HepG2 (cell line): ENCODE data around the gene WDR7. TPM values are rescaled to one million over a fixed set of nuclear protein-coding genes. Genes with fewer than 3 reads are reported as not detected.

Experiments
- ATAC-seq: fragments of 200-7000 bp; cut with Tn5 transposase; 3 replicates; pipeline ENCODE4 v1.9.1; 2020; ENCODE audit warnings: mild to moderate bottlenecking, moderate library complexity
- BruUV-seq: library from RNA; stranded (reverse); fragments of 400-500 nt; replicated peaks from 2 replicates; lab custom pipeline; 2021; lab: Mats Ljungman, UMichigan
- CTCF ChIA-PET: fragments of 300-600 bp; formaldehyde crosslinking; extraction: SDS; loops from one replicate; lab custom pipeline; 2021; ENCODE audit warnings: low total read pairs, inconsistent platforms, low intra/inter-chr PET ratio; lab: Yijun Ruan, JAX
- POLR2A ChIA-PET: fragments of 350-600 bp; sonication (Branson Sonifier 250); formaldehyde crosslinking; loops from one replicate; lab custom pipeline; 2020; ENCODE audit warnings: antibody characterized with exemption, inconsistent platforms; lab: Yijun Ruan, JAX
- DNase-seq: peaks from one replicate; pipeline ENCODE4 v3.0.0-alpha.2; 2015; ENCODE audit warnings: low spot score
- FAIRE-seq: peaks from 3 replicates; lab custom pipeline; 2011; peaks lifted over from hg19 to GRCh38; lab: Jason Lieb, UNC
- H2AFZ ChIP-seq: one replicate; pipeline ENCODE4 v1.6.1; 2011; ENCODE audit warnings: low read length, inconsistent platforms
- H3K27ac ChIP-seq: fragments of 300-600 bp; 3 replicates; pipeline ENCODE4 v1.8.0; 2011; ENCODE audit warnings: mixed run types, mild to moderate bottlenecking, mixed read lengths, low read length, inconsistent platforms; ENCODE audit not compliant: insufficient read depth; ENCODE audit errors: extremely low read length
- H3K27me3 ChIP-seq, 2 experiments: fragments of 200-600 bp in 1 of 2; 2 replicates in 1 of 2; 3 replicates in 1 of 2; pipeline versions ENCODE4 v1.6.0 to v1.8.0; 2011; ENCODE audit warnings: low read length in 2 of 2, mild to moderate bottlenecking in 2 of 2, moderate library complexity in 2 of 2, inconsistent platforms in 1 of 2; ENCODE audit not compliant: insufficient read depth in 2 of 2, control insufficient read depth in 1 of 2
- H3K36me3 ChIP-seq, 2 experiments: fragments of 200-600 bp in 1 of 2; replicated peaks in 1 of 2; 2 replicates in 1 of 2; 3 replicates in 1 of 2; pipeline versions ENCODE4 v1.5.1 to v1.8.0; 2011; ENCODE audit warnings: low read length in 2 of 2, inconsistent platforms in 1 of 2; ENCODE audit not compliant: insufficient read depth in 2 of 2, control insufficient read depth in 1 of 2
- H3K4me1 ChIP-seq: 2 replicates; pipeline ENCODE4 v1.5.1; 2012; ENCODE audit warnings: low read length, inconsistent platforms; ENCODE audit not compliant: insufficient read depth
- H3K4me2 ChIP-seq: 2 replicates; pipeline ENCODE4 v1.6.0; 2011; ENCODE audit warnings: low read depth, low read length, inconsistent platforms
- H3K4me3 ChIP-seq, 3 experiments: fragments of 200-600 bp in 1 of 3; sonication (generic), shearing (Covaris generic) in 1 of 3; replicated peaks in 1 of 3; 2 replicates each; pipeline ENCODE4 v1.5.1; 2011 to 2016; ENCODE audit warnings: low read length in 3 of 3, inconsistent platforms in 2 of 3, low read depth in 2 of 3, mild to moderate bottlenecking in 2 of 3, control low read depth in 1 of 3, mixed read lengths in 1 of 3; ENCODE audit not compliant: insufficient read depth in 1 of 3
- H3K79me2 ChIP-seq: one replicate; pipeline ENCODE4 v1.6.1; 2011; ENCODE audit warnings: low read length, inconsistent platforms; ENCODE audit not compliant: insufficient read depth
- H3K9ac ChIP-seq: 2 replicates; pipeline ENCODE4 v1.6.0; 2011; ENCODE audit warnings: mild to moderate bottlenecking, low read depth, low read length, inconsistent platforms; ENCODE audit not compliant: insufficient read depth
- H3K9me3 ChIP-seq: 2 replicates; pipeline ENCODE4 v1.5.1; 2012; ENCODE audit warnings: mild to moderate bottlenecking, low read length
- H4K20me1 ChIP-seq: 2 replicates; pipeline ENCODE4 v1.6.0; 2011; ENCODE audit warnings: inconsistent platforms, mild to moderate bottlenecking, low read length, moderate library complexity; ENCODE audit not compliant: insufficient read depth
- NKX3-1 ChIP-seq: sonication (generic); formaldehyde crosslinking; IDR thresholded peaks from 2 replicates; pipeline ENCODE4 v1.5.0; 2020; ENCODE audit warnings: missing genetic modification reagents
- PAX8 ChIP-seq: sonication (generic); formaldehyde crosslinking; IDR thresholded peaks from 2 replicates; pipeline ENCODE4 v1.8.0; 2022; ENCODE audit warnings: mild to moderate bottlenecking, missing genetic modification reagents, borderline replicate concordance
- SATB2 ChIP-seq: sonication (generic); formaldehyde crosslinking; IDR thresholded peaks from 2 replicates; pipeline ENCODE4 v1.5.0; 2020; ENCODE audit warnings: missing genetic modification reagents
- YEATS2 ChIP-seq: sonication (generic); formaldehyde crosslinking; IDR thresholded peaks from 2 replicates; pipeline ENCODE4 v1.4.0; 2020; ENCODE audit warnings: missing genetic modification reagents, borderline replicate concordance
- ZEB1 ChIP-seq: IDR thresholded peaks from 2 replicates; pipeline ENCODE4 v1.6.1; 2012; ENCODE audit warnings: mild to moderate bottlenecking, low read depth, inconsistent platforms; ENCODE audit not compliant: insufficient replicate concordance
- ZNF101 ChIP-seq: sonication (generic); formaldehyde crosslinking; IDR thresholded peaks from 2 replicates; pipeline ENCODE4 v1.4.0; 2020; ENCODE audit warnings: mild to moderate bottlenecking, low read depth, missing genetic modification reagents, borderline replicate concordance
- ZNF841 ChIP-seq: sonication (generic); formaldehyde crosslinking; IDR thresholded peaks from 2 replicates; pipeline ENCODE4 v1.8.1; 2023; ENCODE audit warnings: missing genetic modification reagents, borderline replicate concordance
- WGBS: methylation state at CpG from one replicate; pipeline ENCODE4 v1.1.6; 2017; ENCODE audit warnings: low lambda C conversion rate; 5-methylcytosine and 5-hydroxymethylcytosine counted together
- in situ Hi-C: cut with HindIII; loops from 2 replicates; pipeline ENCODE4 v1.10.0; 2017; ENCODE audit warnings: low pct_unique_long_range_greater_than_20kb; ENCODE audit not compliant: extremely low pct_ligation_motif_present
- intact Hi-C: fragments of 100-400 bp; cut with micrococcal nuclease; formaldehyde crosslinking; loops from one replicate; pipeline ENCODE4 v1.10.0; 2022; ENCODE audit not compliant: unreplicated experiment
- polyA plus RNA-seq, 8 experiments: library from polyadenylated mRNA; depleted of rRNA in 3 of 8; stranded (reverse) in 7 of 8; unstranded in 1 of 8; fragments of >200 nt; fragmentation: Illumina TruSeq in 4 of 8; extraction: Trizol in 4 of 8; gene quantifications; 2 replicates each; pipeline versions ENCODE4 v1.2.1 to v1.2.3, GENCODE V29; 2011 to 2016; ENCODE audit warnings: low read depth in 4 of 8, missing spikeins in 1 of 8, mixed read lengths in 1 of 8; ENCODE audit not compliant: insufficient read depth in 1 of 8
- total RNA-seq, 5 experiments: library from RNA; depleted of rRNA; stranded (reverse); fragments of >200 nt; fragmentation: Illumina TruSeq; extraction: Trizol; gene quantifications; 2 replicates each; pipeline ENCODE4 v1.2.3, GENCODE V29; 2016; ENCODE audit warnings: low read depth in 1 of 5
- TF ChIP-seq, protein P1 (sequence below): sonication (generic); formaldehyde crosslinking; IDR thresholded peaks from 2 replicates; pipeline ENCODE4 v1.5.1; 2020; ENCODE audit warnings: mild to moderate bottlenecking, missing genetic modification reagents
- TF ChIP-seq, protein P2 (sequence below): sonication (generic); formaldehyde crosslinking; IDR thresholded peaks from 2 replicates; pipeline ENCODE4 v1.8.1; 2023; ENCODE audit warnings: mild to moderate bottlenecking, missing genetic modification reagents
- TF ChIP-seq, protein P3 (sequence below): IDR thresholded peaks from 2 replicates; pipeline ENCODE4 v1.6.1; 2016; ENCODE audit warnings: low read depth
- TF ChIP-seq, protein P4 (sequence below): sonication (generic); formaldehyde crosslinking; IDR thresholded peaks from 2 replicates; pipeline ENCODE4 v1.4.0; 2020; ENCODE audit warnings: missing genetic modification reagents
- TF ChIP-seq, protein P5 (sequence below): sonication (generic); formaldehyde crosslinking; IDR thresholded peaks from 2 replicates; pipeline ENCODE4 v1.5.1; 2020; ENCODE audit warnings: missing genetic modification reagents, mild to moderate bottlenecking, borderline replicate concordance

WDR7 gene
- total and polyA plus RNA-seq, 2 of the 13 experiments (the other 11 are each of a cell fraction or from before 2014, with no cell fraction given): 2.0 to 7.8 TPM

DNA sequence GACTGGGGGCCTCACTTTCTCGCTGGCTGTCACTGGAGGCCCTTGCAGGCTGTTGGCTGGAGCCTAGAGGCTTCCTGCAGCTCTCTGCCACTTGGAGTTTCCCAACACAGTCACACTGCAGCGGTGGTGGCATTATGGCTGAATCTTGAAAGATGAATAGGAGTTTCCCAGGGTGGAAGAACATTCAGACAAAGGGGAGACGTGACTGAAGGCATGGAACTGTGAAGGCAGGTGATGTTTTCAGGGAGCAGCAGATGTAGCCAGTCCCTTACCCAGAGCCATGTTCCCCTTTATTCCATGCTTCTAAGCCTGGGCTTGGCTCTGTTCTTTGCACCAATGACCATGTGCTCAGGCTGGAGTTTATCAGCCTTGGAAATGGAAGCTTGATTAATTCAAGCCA lies 389.0 kb downstream of the WDR7 start:
- Histone ChIP-seq H4K20me1 (no peaks in the 10 kb centered on the region), H2AFZ (no peak overlapping the region), H3K4me3 (no peak overlapping the region), H3K27ac (no peak overlapping the region), H3K36me3 (no peaks in the 10 kb centered on the region), H3K4me2 (no peak overlapping the region), H3K9me3 (no peaks in the 10 kb centered on the region), H3K27me3 (no peaks in the 10 kb centered on the region; a peak in 1 of 5 replicates), H3K79me2 (no peaks in the 10 kb centered on the region), H3K9ac (no peak overlapping the region), H3K4me1 (no peaks in the 10 kb centered on the region)
- in situ Hi-C loops (no loop called here), intact Hi-C loops (no loop called here)
- no TSS peak for BruUV-seq
- ChIA-PET CTCF (no interaction called here), POLR2A (no interaction called here)
- ATAC-seq: no peak
- WGBS: 0% methylated on average over 1 of the region's 3 CpGs
- no peak for DNase-seq
- FAIRE-seq: no peak
- TF ChIP-seq ZNF841 (CRISPR knock-in tag): no peak
- TF ChIP-seq ZNF101: no peak
- TF ChIP-seq, protein P1, sequence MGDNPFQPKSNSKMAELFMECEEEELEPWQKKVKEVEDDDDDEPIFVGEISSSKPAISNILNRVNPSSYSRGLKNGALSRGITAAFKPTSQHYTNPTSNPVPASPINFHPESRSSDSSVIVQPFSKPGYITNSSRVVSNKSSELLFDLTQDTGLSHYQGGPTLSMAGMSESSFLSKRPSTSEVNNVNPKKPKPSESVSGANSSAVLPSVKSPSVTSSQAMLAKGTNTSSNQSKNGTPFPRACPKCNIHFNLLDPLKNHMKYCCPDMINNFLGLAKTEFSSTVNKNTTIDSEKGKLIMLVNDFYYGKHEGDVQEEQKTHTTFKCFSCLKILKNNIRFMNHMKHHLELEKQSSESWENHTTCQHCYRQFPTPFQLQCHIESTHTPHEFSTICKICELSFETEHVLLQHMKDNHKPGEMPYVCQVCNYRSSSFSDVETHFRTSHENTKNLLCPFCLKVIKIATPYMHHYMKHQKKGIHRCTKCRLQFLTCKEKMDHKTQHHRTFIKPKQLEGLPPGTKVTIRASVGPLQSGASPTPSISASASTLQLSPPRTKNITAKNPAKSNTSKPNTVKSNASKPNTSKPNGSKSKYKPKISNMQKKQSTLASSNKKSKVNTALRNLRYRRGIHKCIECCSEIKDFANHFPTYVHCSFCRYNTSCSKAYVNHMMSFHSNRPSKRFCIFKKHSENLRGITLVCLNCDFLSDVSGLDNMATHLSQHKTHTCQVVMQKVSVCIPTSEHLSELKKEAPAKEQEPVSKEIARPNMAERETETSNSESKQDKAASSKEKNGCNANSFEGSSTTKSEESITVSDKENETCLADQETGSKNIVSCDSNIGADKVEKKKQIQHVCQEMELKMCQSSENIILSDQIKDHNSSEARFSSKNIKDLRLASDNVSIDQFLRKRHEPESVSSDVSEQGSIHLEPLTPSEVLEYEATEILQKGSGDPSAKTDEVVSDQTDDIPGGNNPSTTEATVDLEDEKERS (CRISPR knock-in tag): no peak
- TF ChIP-seq, protein P2, sequence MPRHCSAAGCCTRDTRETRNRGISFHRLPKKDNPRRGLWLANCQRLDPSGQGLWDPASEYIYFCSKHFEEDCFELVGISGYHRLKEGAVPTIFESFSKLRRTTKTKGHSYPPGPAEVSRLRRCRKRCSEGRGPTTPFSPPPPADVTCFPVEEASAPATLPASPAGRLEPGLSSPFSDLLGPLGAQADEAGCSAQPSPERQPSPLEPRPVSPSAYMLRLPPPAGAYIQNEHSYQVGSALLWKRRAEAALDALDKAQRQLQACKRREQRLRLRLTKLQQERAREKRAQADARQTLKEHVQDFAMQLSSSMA: no peak
- TF ChIP-seq, protein P3, sequence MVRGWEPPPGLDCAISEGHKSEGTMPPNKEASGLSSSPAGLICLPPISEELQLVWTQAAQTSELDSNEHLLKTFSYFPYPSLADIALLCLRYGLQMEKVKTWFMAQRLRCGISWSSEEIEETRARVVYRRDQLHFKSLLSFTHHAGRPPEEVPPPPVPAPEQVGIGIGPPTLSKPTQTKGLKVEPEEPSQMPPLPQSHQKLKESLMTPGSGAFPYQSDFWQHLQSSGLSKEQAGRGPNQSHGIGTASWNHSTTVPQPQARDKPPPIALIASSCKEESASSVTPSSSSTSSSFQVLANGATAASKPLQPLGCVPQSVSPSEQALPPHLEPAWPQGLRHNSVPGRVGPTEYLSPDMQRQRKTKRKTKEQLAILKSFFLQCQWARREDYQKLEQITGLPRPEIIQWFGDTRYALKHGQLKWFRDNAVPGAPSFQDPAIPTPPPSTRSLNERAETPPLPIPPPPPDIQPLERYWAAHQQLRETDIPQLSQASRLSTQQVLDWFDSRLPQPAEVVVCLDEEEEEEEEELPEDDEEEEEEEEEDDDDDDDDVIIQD (CRISPR knock-in tag): no peak
- no peak for TF ChIP-seq SATB2 (CRISPR knock-in tag)
- TF ChIP-seq ZEB1: no peak
- TF ChIP-seq PAX8 (CRISPR knock-in tag): no peak
- no peak for TF ChIP-seq NKX3-1 (CRISPR knock-in tag)
- TF ChIP-seq, protein P4, sequence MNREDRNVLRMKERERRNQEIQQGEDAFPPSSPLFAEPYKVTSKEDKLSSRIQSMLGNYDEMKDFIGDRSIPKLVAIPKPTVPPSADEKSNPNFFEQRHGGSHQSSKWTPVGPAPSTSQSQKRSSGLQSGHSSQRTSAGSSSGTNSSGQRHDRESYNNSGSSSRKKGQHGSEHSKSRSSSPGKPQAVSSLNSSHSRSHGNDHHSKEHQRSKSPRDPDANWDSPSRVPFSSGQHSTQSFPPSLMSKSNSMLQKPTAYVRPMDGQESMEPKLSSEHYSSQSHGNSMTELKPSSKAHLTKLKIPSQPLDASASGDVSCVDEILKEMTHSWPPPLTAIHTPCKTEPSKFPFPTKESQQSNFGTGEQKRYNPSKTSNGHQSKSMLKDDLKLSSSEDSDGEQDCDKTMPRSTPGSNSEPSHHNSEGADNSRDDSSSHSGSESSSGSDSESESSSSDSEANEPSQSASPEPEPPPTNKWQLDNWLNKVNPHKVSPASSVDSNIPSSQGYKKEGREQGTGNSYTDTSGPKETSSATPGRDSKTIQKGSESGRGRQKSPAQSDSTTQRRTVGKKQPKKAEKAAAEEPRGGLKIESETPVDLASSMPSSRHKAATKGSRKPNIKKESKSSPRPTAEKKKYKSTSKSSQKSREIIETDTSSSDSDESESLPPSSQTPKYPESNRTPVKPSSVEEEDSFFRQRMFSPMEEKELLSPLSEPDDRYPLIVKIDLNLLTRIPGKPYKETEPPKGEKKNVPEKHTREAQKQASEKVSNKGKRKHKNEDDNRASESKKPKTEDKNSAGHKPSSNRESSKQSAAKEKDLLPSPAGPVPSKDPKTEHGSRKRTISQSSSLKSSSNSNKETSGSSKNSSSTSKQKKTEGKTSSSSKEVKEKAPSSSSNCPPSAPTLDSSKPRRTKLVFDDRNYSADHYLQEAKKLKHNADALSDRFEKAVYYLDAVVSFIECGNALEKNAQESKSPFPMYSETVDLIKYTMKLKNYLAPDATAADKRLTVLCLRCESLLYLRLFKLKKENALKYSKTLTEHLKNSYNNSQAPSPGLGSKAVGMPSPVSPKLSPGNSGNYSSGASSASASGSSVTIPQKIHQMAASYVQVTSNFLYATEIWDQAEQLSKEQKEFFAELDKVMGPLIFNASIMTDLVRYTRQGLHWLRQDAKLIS: no peak
- TF ChIP-seq, protein P5, sequence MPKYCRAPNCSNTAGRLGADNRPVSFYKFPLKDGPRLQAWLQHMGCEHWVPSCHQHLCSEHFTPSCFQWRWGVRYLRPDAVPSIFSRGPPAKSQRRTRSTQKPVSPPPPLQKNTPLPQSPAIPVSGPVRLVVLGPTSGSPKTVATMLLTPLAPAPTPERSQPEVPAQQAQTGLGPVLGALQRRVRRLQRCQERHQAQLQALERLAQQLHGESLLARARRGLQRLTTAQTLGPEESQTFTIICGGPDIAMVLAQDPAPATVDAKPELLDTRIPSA (CRISPR knock-in tag): no peak
- TF ChIP-seq YEATS2 (CRISPR knock-in tag): no peak
